C4-2B (cell line): ENCODE measurements around the gene OSBPL6.

Source experiments
- H3K27ac ChIP-seq: fragments of 450-650 bp; 2 replicates; pipeline ENCODE4 v1.5.1; 2017
- CTCF ChIP-seq: fragments of 450-650 bp; conservative IDR thresholded peaks from 2 replicates; pipeline ENCODE4 v1.5.1; 2017; ENCODE audit warnings: mild to moderate bottlenecking
- ZFX ChIP-seq: fragments of 450-650 bp; IDR thresholded peaks from 2 replicates; pipeline ENCODE4 v1.6.1; 2017

The OSBPL6 gene

GRCh38 chr2:178264211-178264610, 69.9 kb downstream of the OSBPL6 start:
- H3K27ac ChIP-seq, result no peak overlapping the region
- no peak for TF ChIP-seq ZFX
- no peak for TF ChIP-seq CTCF

- no peak overlapping the region for H3K27ac ChIP-seq
- TF ChIP-seq CTCF (no peak), ZFX (no peak)
These were observed 71.5 kb downstream of the OSBPL6 start for GRCh38 chr2:178265851-178266250.

- no peak for TF ChIP-seq CTCF
- no peak for TF ChIP-seq ZFX
- no peak overlapping the region for H3K27ac ChIP-seq
These were observed 72.1 kb downstream of the OSBPL6 start for GRCh38 chr2:178266445-178266844.

- no peak overlapping the region for H3K27ac ChIP-seq
- TF ChIP-seq ZFX (no peak), CTCF (no peak)
These were observed 73.3 kb downstream of the OSBPL6 start for GRCh38 chr2:178267660-178268059.

GRCh38 chr2:178268435-178268834, 74.1 kb downstream of the OSBPL6 start:
- H3K27ac ChIP-seq, result no peak overlapping the region
- TF ChIP-seq ZFX (no peak), CTCF (no peak)

GRCh38 chr2:178269438-178270224, 75.3 kb downstream of the OSBPL6 start:
- no peak for TF ChIP-seq CTCF
- no peak for TF ChIP-seq ZFX
- H3K27ac ChIP-seq, result no peak overlapping the region

GRCh38 chr2:178270338-178270737, 76.0 kb downstream of the OSBPL6 start:
- TF ChIP-seq ZFX (no peak), CTCF (no peak)
- no peak overlapping the region for H3K27ac ChIP-seq
